Upper lobe of left lung (tissue), 4 donors: ENCODE data around the gene CAPS.

Experiments used
- CTCF ChIP-seq, 6 experiments: fragments of 450-650 bp in 4 of 6; fragments of 200-600 bp in 2 of 6; sonication (generic) in 2 of 6; IDR thresholded peaks; one replicate each; pipeline ENCODE4 v1.5.1; 2016 to 2019; ENCODE audit warnings: antibody characterized with exemption in 6 of 6
- EP300 ChIP-seq, 4 donors: sonication (generic); formaldehyde crosslinking; IDR thresholded peaks; one replicate each; pipeline ENCODE4 v1.5.1; 2017; ENCODE audit warnings: antibody characterized with exemption in 4 of 4, control low read depth in 2 of 4
- POLR2A ChIP-seq, 4 donors: fragments of 450-650 bp; IDR thresholded peaks; one replicate each; pipeline ENCODE4 v1.5.1; 2016 to 2017; ENCODE audit warnings: antibody characterized with exemption in 4 of 4, mild to moderate bottlenecking in 2 of 4
- POLR2AphosphoS5 ChIP-seq, 2 donors: sonication (generic); formaldehyde crosslinking; IDR thresholded peaks; one replicate each; pipeline ENCODE4 v1.5.1; 2017; ENCODE audit warnings: antibody characterized with exemption in 2 of 2

- no peak for TF ChIP-seq POLR2A (IDR thresholded peaks at IDR 0.05)
- no peak for TF ChIP-seq CTCF (IDR thresholded peaks at IDR 0.05)
- no peak for TF ChIP-seq POLR2AphosphoS5 (IDR thresholded peaks at IDR 0.05)
- TF ChIP-seq EP300 (IDR thresholded peaks at IDR 0.05): no peak
Observed at GRCh38 chr19:5918463-5919079, 4.5 kb downstream of the CAPS start.
